Activated T-cell treated with anti-CD3 and anti-CD28 coated beads for 4 hours (primary cell): ENCODE results near the gene OAS2.

Experiments used
- DNase-seq: peaks from one replicate; pipeline ENCODE4 v3.0.0-alpha.2; 2020

OAS2 gene

GRCh38 chr12:112978163-112979040, at the start of gene OAS2:
OAS2 (plus strand) TSS chr12:112978519; CDS start chr12:112978609, 90 bp downstream.
- DNase-seq, result peak; percentile 67

- no peak for DNase-seq
These were observed 49.3 kb upstream of the OAS2 start for GRCh38 chr12:112928978-112929377.

GRCh38 chr12:112929715-112930114, 48.6 kb upstream of the OAS2 start:
- DNase-seq, result no peak

GRCh38 chr12:112930350-112930749, 48.0 kb upstream of the OAS2 start:
- DNase-seq, result no peak

GRCh38 chr12:112932485-112933128, 45.7 kb upstream of the OAS2 start:
- no peak for DNase-seq

- DNase-seq, result no peak
These were observed 45.2 kb upstream of the OAS2 start for GRCh38 chr12:112933129-112933505.

- no peak for DNase-seq
These were observed 42.1 kb upstream of the OAS2 start for GRCh38 chr12:112936264-112936663.

- DNase-seq, result no peak
These were observed 41.4 kb upstream of the OAS2 start for GRCh38 chr12:112936927-112937326.

- DNase-seq, result peak; percentile 49
These were observed 40.3 kb upstream of the OAS2 start, which contains the start of gene OAS3 for GRCh38 chr12:112937741-112938719. OAS3 (plus strand) TSS chr12:112938474; CDS start chr12:112938531, 57 bp downstream.

GRCh38 chr12:112938751-112939150, 39.6 kb upstream of the OAS2 start:
- DNase-seq, result no peak

- no peak for DNase-seq
These were observed 38.4 kb upstream of the OAS2 start for GRCh38 chr12:112939761-112940381.

GRCh38 chr12:112941528-112942335, 36.6 kb upstream of the OAS2 start:
- no peak for DNase-seq

- no peak for DNase-seq
These were observed 35.7 kb upstream of the OAS2 start for GRCh38 chr12:112942572-112942971.

GRCh38 chr12:112944024-112944690, 34.2 kb upstream of the OAS2 start:
- no peak for DNase-seq

- DNase-seq, result no peak
These were observed 32.8 kb upstream of the OAS2 start for GRCh38 chr12:112945515-112945914.

GRCh38 chr12:112946236-112947000, 31.9 kb upstream of the OAS2 start:
- DNase-seq, result no peak

GRCh38 chr12:112947314-112947713, 31.0 kb upstream of the OAS2 start:
- no peak for DNase-seq

GRCh38 chr12:112947761-112948160, 30.6 kb upstream of the OAS2 start:
- no peak for DNase-seq

- no peak for DNase-seq
These were observed 29.5 kb upstream of the OAS2 start for GRCh38 chr12:112948806-112949205.

- DNase-seq, result no peak
These were observed 27.6 kb upstream of the OAS2 start for GRCh38 chr12:112950701-112951100.
